DND-41 (cell line): ENCODE results near the gene ACTL6B.

Experiments
- EZH2 ChIP-seq: IDR thresholded peaks from 3 replicates; pipeline ENCODE4 v1.6.1; 2012; ENCODE audit warnings: borderline replicate concordance, low read depth, mild to moderate bottlenecking, moderate library complexity, low read length, inconsistent platforms; ENCODE audit not compliant: severe bottlenecking
- TF ChIP-seq, protein P1 (sequence below): IDR thresholded peaks from 2 replicates; pipeline ENCODE4 v1.5.1; 2012; ENCODE audit warnings: borderline replicate concordance, low read length, moderate library complexity, mild to moderate bottlenecking; ENCODE audit not compliant: poor library complexity, severe bottlenecking; ENCODE audit errors: extremely low read depth

DNA sequence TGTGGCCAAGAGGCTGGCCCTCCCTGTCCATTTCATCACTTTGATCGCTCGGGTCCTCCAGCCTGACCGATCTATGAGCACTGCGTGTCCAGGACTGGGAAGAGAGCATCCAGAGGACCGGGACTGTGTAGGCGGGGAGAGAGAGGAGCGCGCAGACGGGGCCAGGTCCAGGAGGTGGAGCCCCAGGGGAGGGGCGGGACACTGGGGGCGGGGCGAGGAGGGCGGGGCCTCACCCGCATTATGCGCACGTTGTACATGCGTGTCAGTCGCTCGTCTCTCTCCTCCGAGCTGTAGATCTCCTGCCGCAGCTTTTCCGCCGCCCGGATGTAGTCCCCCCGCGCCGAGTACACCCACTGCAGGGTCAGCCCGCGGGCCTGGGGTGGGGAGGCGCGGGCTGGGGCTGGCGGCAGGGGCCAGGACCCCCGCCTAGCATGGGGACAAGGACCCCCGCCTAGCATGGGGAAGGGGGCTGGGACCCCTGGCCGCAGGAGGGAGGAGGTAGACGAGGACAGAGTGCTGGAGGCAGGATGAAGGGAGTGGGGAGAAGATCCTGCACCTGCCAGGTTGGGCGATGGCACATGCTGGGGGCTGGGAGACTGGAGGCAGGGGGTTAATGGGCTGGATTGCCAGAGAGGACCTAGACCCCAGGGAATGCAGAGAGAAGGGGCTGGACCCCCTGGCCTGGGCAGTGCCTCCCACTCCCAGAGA, 29.6 kb downstream of the ACTL6B start:
- TF ChIP-seq, protein P1, sequence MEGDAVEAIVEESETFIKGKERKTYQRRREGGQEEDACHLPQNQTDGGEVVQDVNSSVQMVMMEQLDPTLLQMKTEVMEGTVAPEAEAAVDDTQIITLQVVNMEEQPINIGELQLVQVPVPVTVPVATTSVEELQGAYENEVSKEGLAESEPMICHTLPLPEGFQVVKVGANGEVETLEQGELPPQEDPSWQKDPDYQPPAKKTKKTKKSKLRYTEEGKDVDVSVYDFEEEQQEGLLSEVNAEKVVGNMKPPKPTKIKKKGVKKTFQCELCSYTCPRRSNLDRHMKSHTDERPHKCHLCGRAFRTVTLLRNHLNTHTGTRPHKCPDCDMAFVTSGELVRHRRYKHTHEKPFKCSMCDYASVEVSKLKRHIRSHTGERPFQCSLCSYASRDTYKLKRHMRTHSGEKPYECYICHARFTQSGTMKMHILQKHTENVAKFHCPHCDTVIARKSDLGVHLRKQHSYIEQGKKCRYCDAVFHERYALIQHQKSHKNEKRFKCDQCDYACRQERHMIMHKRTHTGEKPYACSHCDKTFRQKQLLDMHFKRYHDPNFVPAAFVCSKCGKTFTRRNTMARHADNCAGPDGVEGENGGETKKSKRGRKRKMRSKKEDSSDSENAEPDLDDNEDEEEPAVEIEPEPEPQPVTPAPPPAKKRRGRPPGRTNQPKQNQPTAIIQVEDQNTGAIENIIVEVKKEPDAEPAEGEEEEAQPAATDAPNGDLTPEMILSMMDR, result no peak
- no peak for TF ChIP-seq EZH2
